ENCODE data around the gene MT1G. TPM values are rescaled to one million over a fixed set of nuclear protein-coding genes. Genes with fewer than 3 reads are reported as not detected.

The MT1G gene
- total RNA-seq, 1 experiment from 2014 or later = not detected

DNA sequence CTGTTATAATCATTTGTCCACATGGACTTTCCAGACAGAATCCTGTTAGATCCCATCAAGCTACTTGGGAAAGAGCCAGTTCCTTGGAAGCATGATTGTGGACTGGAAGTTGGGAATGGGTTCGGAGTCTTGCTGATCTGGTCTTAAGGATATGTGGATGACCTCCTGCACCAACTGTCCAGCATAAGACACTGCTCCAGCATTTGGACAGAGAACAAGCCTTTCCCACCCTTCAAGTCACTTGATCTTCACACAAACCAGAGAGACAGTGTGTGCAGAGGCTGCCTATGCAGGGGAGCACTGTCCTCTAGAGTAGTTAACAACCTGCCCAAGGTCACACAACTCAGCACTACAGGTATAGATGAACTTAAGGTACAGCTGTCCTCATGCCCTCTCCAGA, 22.0 kb downstream of the MT1G start:
- no peaks in the 10 kb centered on the region for H3K9me3 ChIP-seq (ENCODE audit: low read length)

GRCh38 chr16:56645311-56645710, 22.6 kb downstream of the MT1G start:
- no peak overlapping the region for H2AFZ ChIP-seq (ENCODE audit: low read length)
- H3K4me3 ChIP-seq (ENCODE audit: low read length) = no peak overlapping the region
- no peak overlapping the region for H3K27ac ChIP-seq (ENCODE audit: low read length)
- intact Hi-C loops (cut with micrococcal nuclease) = no loop called here
- no peak overlapping the region for H3K4me2 ChIP-seq (ENCODE audit: low read length)
- ATAC-seq = no peak
- BruUV-seq (replicated peaks) = no TSS peak
- no peaks in the 10 kb centered on the region for H3K9me3 ChIP-seq (ENCODE audit: low read length)
- H3K9me2 ChIP-seq (replicated peaks; ENCODE audit: low read length) = no peaks in the 10 kb centered on the region
- no peaks in the 10 kb centered on the region for H3K36me3 ChIP-seq (ENCODE audit: low read depth, low read length)
- POLR2A ChIA-PET (ENCODE audit: unreplicated experiment) = no interaction called here
- no peak for DNase-seq
- no peaks in the 10 kb centered on the region for H4K20me1 ChIP-seq (ENCODE audit: low read length)
- H3K9ac ChIP-seq (ENCODE audit: low read length) = no peak overlapping the region
- TF ChIP-seq EZH2phosphoT487 (IDR thresholded peaks at IDR 0.05; ENCODE audit: borderline replicate concordance, low read length) (no peak), EZH2 (IDR thresholded peaks at IDR 0.05; ENCODE audit: low read length, unreplicated experiment) (no peak)
- TF ChIP-seq, protein P1, sequence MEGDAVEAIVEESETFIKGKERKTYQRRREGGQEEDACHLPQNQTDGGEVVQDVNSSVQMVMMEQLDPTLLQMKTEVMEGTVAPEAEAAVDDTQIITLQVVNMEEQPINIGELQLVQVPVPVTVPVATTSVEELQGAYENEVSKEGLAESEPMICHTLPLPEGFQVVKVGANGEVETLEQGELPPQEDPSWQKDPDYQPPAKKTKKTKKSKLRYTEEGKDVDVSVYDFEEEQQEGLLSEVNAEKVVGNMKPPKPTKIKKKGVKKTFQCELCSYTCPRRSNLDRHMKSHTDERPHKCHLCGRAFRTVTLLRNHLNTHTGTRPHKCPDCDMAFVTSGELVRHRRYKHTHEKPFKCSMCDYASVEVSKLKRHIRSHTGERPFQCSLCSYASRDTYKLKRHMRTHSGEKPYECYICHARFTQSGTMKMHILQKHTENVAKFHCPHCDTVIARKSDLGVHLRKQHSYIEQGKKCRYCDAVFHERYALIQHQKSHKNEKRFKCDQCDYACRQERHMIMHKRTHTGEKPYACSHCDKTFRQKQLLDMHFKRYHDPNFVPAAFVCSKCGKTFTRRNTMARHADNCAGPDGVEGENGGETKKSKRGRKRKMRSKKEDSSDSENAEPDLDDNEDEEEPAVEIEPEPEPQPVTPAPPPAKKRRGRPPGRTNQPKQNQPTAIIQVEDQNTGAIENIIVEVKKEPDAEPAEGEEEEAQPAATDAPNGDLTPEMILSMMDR (conservative IDR thresholded peaks at IDR 0.05; ENCODE audit: low read depth, low read length) = no peak
- no peaks in the 10 kb centered on the region for H3K27me3 ChIP-seq (ENCODE audit: low read length)
- no peaks in the 10 kb centered on the region for H3F3A ChIP-seq (ENCODE audit: low read length, unreplicated experiment)
- peaks cover 16% of the 10 kb centered on the region for H3K4me1 ChIP-seq (ENCODE audit: insufficient read depth, low read length)
- CTCF ChIA-PET = no interaction called here
- H3K79me2 ChIP-seq (ENCODE audit: low read length) = no peaks in the 10 kb centered on the region

More for the DNA sequence above, 22.0 kb downstream of the MT1G start:
- Histone ChIP-seq H4K20me1 (ENCODE audit: low read length) (no peaks in the 10 kb centered on the region), H3F3A (ENCODE audit: low read length, unreplicated experiment) (no peaks in the 10 kb centered on the region), H3K27ac (ENCODE audit: low read length) (no peak overlapping the region), H2AFZ (ENCODE audit: low read length) (no peak overlapping the region), H3K36me3 (ENCODE audit: low read depth, low read length) (no peaks in the 10 kb centered on the region), H3K4me3 (ENCODE audit: low read length) (no peak overlapping the region), H3K79me2 (ENCODE audit: low read length) (no peaks in the 10 kb centered on the region), H3K4me2 (ENCODE audit: low read length) (no peak overlapping the region), H3K9ac (ENCODE audit: low read length) (no peak overlapping the region), H3K4me1 (ENCODE audit: insufficient read depth, low read length) (peaks cover 15% of the 10 kb centered on the region), H3K27me3 (ENCODE audit: low read length) (no peaks in the 10 kb centered on the region), H3K9me2 (replicated peaks; ENCODE audit: low read length) (no peaks in the 10 kb centered on the region)
- intact Hi-C loops (cut with micrococcal nuclease) = no loop called here
- no peak for DNase-seq
- no peak for ATAC-seq
- TF ChIP-seq, protein P1 (conservative IDR thresholded peaks at IDR 0.05; ENCODE audit: low read depth, low read length) = no peak
- TF ChIP-seq EZH2phosphoT487 (IDR thresholded peaks at IDR 0.05; ENCODE audit: borderline replicate concordance, low read length) (no peak), EZH2 (IDR thresholded peaks at IDR 0.05; ENCODE audit: low read length, unreplicated experiment) (no peak)
- no TSS peak for BruUV-seq (replicated peaks)
- ChIA-PET POLR2A (ENCODE audit: unreplicated experiment) (no interaction called here), CTCF (no interaction called here)

GRCh38 chr16:56643833-56644232, 24.0 kb downstream of the MT1G start:
- no peaks in the 10 kb centered on the region for H3F3A ChIP-seq (ENCODE audit: low read length, unreplicated experiment)
- no peaks in the 10 kb centered on the region for H3K36me3 ChIP-seq (ENCODE audit: low read depth, low read length)
- BruUV-seq (replicated peaks) = no TSS peak
- no peak overlapping the region for H3K9ac ChIP-seq (ENCODE audit: low read length)
- H3K27me3 ChIP-seq (ENCODE audit: low read length) = no peaks in the 10 kb centered on the region
- H3K9me2 ChIP-seq (replicated peaks; ENCODE audit: low read length) = no peaks in the 10 kb centered on the region
- ATAC-seq = no peak
- no peaks in the 10 kb centered on the region for H4K20me1 ChIP-seq (ENCODE audit: low read length)
- H2AFZ ChIP-seq (ENCODE audit: low read length) = peak overlapping the region; percentile 55; the same call in 1 of the 2 replicates
- no peak for DNase-seq
- no peaks in the 10 kb centered on the region for H3K79me2 ChIP-seq (ENCODE audit: low read length)
- ChIA-PET CTCF (interaction anchor here (0.6 to 1.0 kb wide), 2 partner anchors 40 to 58 kb away, joined by 4 to 6 read pairs; no protein-coding TSS in a partner anchor), POLR2A (ENCODE audit: unreplicated experiment) (interaction anchor here (0.6 kb wide), 1 partner anchor 30 kb away, joined by 5 read pairs; no protein-coding TSS in a partner anchor)
- H3K4me3 ChIP-seq (ENCODE audit: low read length) = no peak overlapping the region
- TF ChIP-seq, protein P1 (conservative IDR thresholded peaks at IDR 0.05; ENCODE audit: low read depth, low read length) = no peak
- no peak for TF ChIP-seq EZH2 (IDR thresholded peaks at IDR 0.05; ENCODE audit: low read length, unreplicated experiment)
- TF ChIP-seq EZH2phosphoT487 (IDR thresholded peaks at IDR 0.05; ENCODE audit: borderline replicate concordance, low read length) = no peak
- H3K9me3 ChIP-seq (ENCODE audit: low read length) = no peaks in the 10 kb centered on the region
- H3K4me1 ChIP-seq (ENCODE audit: insufficient read depth, low read length) = peaks cover 10% of the 10 kb centered on the region
- H3K4me2 ChIP-seq (ENCODE audit: low read length) = peak overlapping the region; percentile 51; the same call in 1 of the 2 replicates
- no peak overlapping the region for H3K27ac ChIP-seq (ENCODE audit: low read length)
- intact Hi-C loops (cut with micrococcal nuclease) = no loop called here
